HUES6 (cell line): Measurements from ENCODE around the gene SPG11.
"Not testable (repeated sequence)": the region's sequence is repeated elsewhere in the genome, so short reads cannot be mapped to it uniquely, and the experiment has no call there.

Experiments used
- H3K27ac ChIP-seq: 2 replicates; pipeline ENCODE4 v1.7.0; 2013; ENCODE audit warnings: low read depth, mild to moderate bottlenecking, low read length, inconsistent platforms
- H3K27me3 ChIP-seq: 2 replicates; pipeline ENCODE4 v1.6.1; 2013; ENCODE audit warnings: low read length; ENCODE audit not compliant: control insufficient read depth, insufficient read depth
- H3K36me3 ChIP-seq: 2 replicates; pipeline ENCODE4 v1.6.1; 2013; ENCODE audit warnings: low read length; ENCODE audit not compliant: control insufficient read depth, insufficient read depth
- H3K4me1 ChIP-seq: 2 replicates; pipeline ENCODE4 v1.6.1; 2013; ENCODE audit warnings: low read length; ENCODE audit not compliant: control insufficient read depth, insufficient read depth
- H3K4me3 ChIP-seq: 2 replicates; pipeline ENCODE4 v1.5.1; 2013; ENCODE audit warnings: low read depth, low read length
- H3K9ac ChIP-seq: one replicate; pipeline ENCODE4 v1.6.1; 2013; ENCODE audit warnings: mild to moderate bottlenecking, low read length
- H3K9me3 ChIP-seq: 2 replicates; pipeline ENCODE4 v1.6.1; 2013; ENCODE audit warnings: low read depth, low read length; ENCODE audit not compliant: control insufficient read depth, insufficient read depth

SPG11 gene

GRCh38 chr15:44585633-44586032 lies 77.8 kb downstream of the SPG11 start:
- H3K4me1 ChIP-seq = no peaks in the 10 kb centered on the region
- no peaks in the 10 kb centered on the region for H3K27me3 ChIP-seq
- no peaks in the 10 kb centered on the region for H3K9me3 ChIP-seq
- no peak overlapping the region for H3K4me3 ChIP-seq
- H3K36me3 ChIP-seq = peaks cover 82% of the 10 kb centered on the region
- H3K27ac ChIP-seq = no peak overlapping the region
- H3K9ac ChIP-seq = no peak overlapping the region

DNA sequence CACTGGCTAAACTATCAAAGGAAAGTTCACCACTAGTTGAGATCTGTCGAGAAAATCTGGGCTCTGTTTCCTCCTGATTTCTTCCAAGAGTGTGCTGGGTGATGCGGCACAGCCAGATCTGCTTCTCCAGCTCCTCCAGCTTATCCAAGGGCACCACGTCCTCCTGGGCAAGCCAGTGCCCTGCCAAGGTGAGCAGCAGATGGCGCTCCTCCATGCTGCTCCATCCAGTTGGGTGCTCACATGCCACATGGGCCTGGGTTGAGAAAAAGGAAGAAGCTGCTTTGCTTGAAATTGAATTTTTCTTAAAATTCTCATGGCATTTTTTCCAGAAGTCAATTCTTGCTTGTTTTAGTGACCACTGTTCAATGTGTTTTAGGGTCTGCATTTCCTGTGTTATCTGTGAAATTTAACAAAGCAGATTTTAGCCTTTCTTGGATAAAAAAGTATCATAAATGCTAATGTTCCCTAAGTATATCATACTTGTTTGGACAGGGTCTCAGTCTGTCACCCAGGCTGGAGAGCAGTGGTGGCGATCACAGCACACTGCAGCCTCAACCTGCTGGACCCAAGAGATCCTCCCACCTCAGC lies 79.2 kb downstream of the SPG11 start:
- Histone ChIP-seq H3K4me3 (no peak overlapping the region), H3K9ac (no peak overlapping the region), H3K36me3 (peaks cover 78% of the 10 kb centered on the region), H3K4me1 (no peaks in the 10 kb centered on the region), H3K27me3 (no peaks in the 10 kb centered on the region), H3K27ac (no peak overlapping the region), H3K9me3 (no peaks in the 10 kb centered on the region)

GRCh38 chr15:44580105-44580504 lies 83.4 kb downstream of the SPG11 start:
- Histone ChIP-seq H3K36me3 (peaks cover 44% of the 10 kb centered on the region), H3K4me3 (no peak overlapping the region), H3K4me1 (no peaks in the 10 kb centered on the region), H3K27ac (no peak overlapping the region), H3K9me3 (no peaks in the 10 kb centered on the region), H3K27me3 (no peaks in the 10 kb centered on the region), H3K9ac (no peak overlapping the region)

DNA sequence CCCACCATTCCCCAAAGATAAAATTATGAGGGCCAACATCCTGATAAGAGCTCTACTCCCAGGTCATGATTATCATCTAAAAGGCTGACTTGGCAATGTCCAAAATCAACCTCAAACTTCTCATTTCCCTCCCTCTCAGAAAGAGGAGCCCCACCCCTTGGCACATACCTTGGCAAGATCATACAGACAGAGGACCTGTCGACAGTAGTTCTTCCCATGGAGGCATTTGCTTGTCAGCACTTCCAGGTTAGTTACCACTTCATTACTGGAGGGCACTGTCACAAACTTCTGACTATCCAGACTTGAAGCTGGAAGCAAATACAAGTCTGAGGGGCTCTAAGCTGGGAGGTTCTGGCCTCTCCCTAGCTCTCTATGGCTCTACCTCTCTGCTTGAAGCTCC lies 88.7 kb downstream of the SPG11 start:
- no peaks in the 10 kb centered on the region for H3K27me3 ChIP-seq
- no peaks in the 10 kb centered on the region for H3K9me3 ChIP-seq
- peaks cover 34% of the 10 kb centered on the region for H3K36me3 ChIP-seq
- H3K4me1 ChIP-seq = no peaks in the 10 kb centered on the region
- no peak overlapping the region for H3K4me3 ChIP-seq
- H3K27ac ChIP-seq = no peak overlapping the region
- H3K9ac ChIP-seq = no peak overlapping the region

DNA sequence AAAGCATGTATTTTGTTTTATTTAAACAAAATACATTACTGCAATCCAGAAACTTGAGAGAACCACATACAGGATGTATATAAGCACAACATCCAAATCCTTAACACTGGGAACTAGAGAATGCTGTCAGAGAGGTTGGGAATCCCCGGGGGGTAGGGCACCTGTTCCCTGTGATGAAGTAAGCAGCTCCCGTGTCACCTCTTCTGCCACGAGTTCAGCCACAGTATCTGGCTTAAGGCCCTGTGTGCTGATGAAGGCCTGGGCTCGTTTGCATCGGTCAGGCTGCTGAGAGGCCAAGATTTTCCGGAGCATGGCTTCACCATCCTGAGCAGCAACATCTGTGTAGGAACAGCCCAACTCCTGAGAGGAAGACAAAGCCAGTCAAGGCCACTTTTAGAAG lies 90.1 kb downstream of the SPG11 start:
- Histone ChIP-seq H3K9me3 (no peaks in the 10 kb centered on the region), H3K9ac (no peak overlapping the region), H3K36me3 (peaks cover 41% of the 10 kb centered on the region), H3K4me1 (no peaks in the 10 kb centered on the region), H3K27me3 (no peaks in the 10 kb centered on the region), H3K4me3 (no peak overlapping the region), H3K27ac (no peak overlapping the region)

DNA sequence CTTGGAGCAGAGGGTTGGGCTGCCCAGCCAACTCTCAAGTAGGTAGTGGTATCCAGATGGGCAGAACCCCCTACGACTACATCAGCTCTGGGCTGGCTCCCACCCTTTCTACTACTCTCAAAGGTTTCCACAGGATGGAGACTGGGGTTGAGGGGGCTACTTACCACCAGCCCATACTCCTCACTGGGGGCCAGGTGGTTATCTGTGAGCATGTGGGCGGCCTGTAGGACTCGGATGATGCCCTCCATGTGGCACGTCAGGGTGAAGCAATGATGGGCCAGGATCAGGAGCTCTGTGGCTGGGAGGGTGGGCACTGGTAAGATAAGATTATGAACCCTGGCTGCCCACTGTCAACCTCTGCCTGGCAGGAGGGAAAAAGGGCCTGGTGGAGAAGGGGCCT lies 93.1 kb downstream of the SPG11 start:
- Histone ChIP-seq H3K9me3 (peaks cover 5% of the 10 kb centered on the region), H3K27me3 (no peaks in the 10 kb centered on the region), H3K4me1 (no peaks in the 10 kb centered on the region), H3K9ac (no peak overlapping the region), H3K36me3 (peaks cover 66% of the 10 kb centered on the region), H3K27ac (no peak overlapping the region), H3K4me3 (no peak overlapping the region)

DNA sequence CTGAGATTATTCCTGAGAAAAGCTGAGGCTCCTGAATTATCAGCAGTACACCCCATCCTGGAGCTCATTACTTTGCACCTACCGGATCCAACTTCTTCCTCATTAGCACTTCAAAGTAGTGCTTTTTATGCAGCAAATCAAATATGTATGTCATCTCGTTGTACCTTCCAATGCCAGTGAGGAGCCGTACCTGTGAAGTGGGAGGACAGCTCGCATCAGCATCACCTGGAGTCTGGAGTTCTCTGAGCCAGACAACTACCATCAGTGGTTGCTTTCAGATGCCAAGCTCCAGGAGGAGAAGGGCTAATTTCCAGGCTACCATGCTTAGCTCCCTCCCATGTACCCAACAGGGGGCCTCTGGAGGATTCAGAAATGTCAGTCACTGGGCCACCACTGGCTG lies 94.1 kb downstream of the SPG11 start:
- Histone ChIP-seq H3K27me3 (no peaks in the 10 kb centered on the region), H3K9ac (no peak overlapping the region), H3K36me3 (peaks cover 70% of the 10 kb centered on the region), H3K4me1 (no peaks in the 10 kb centered on the region), H3K4me3 (no peak overlapping the region), H3K27ac (no peak overlapping the region), H3K9me3 (peaks cover 16% of the 10 kb centered on the region)

- H3K27ac ChIP-seq = no peak overlapping the region
Observed at GRCh38 chr15:44568338-44568737, 95.1 kb downstream of the SPG11 start.

GRCh38 chr15:44566155-44566540 lies 97.3 kb downstream of the SPG11 start:
- H3K4me1 ChIP-seq = no peaks in the 10 kb centered on the region
- H3K9ac ChIP-seq = no peak overlapping the region
- H3K4me3 ChIP-seq = no peak overlapping the region
- H3K27ac ChIP-seq = no peak overlapping the region
- H3K27me3 ChIP-seq = no peaks in the 10 kb centered on the region
- peaks cover 88% of the 10 kb centered on the region for H3K36me3 ChIP-seq
- H3K9me3 ChIP-seq = peaks cover 23% of the 10 kb centered on the region

More at GRCh38 chr15:44568338-44568737, 95.1 kb downstream of the SPG11 start:
- Histone ChIP-seq H3K4me3 (no peak overlapping the region), H3K9ac (no peak overlapping the region), H3K9me3 (peaks cover 20% of the 10 kb centered on the region), H3K36me3 (peaks cover 74% of the 10 kb centered on the region), H3K4me1 (no peaks in the 10 kb centered on the region), H3K27me3 (no peaks in the 10 kb centered on the region)

DNA sequence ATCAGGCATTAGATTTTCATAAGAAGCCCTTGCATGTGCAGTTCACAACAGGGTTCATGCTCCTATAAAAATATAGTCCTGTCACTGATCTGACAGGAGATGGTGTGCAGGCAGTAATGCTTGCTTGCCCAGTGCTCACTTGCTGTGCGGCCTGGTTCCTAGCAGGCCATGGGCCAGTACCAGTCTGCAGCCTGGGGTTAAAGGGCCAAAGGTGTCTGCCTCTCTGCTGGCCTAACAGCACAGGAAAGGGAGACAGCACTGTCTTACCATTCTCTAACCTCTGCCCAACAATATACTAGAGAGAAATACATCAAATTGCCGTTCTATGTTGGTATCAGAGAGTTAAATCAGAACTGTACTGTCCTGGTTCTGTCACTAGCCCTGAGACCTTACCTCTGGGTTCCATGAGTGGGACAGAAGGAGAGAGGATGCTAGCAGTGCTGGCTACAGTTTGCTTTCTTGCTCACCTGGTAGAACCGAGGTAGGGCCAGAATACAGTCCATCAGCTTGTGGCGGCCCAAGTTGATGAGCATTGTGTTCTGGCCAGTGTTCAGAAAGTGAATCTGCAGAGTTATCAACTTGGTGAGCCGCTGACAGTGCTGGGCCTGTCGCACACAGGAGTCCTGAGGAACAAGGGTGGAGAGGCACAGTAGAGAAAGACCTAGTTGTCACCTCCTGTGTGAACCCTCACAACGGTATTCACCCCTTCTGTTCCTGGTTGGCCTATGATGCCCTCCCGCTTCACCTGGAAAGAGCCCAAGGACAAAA lies 97.9 kb downstream of the SPG11 start:
- no peaks in the 10 kb centered on the region for H3K27me3 ChIP-seq
- H3K27ac ChIP-seq = no peak overlapping the region
- peaks cover 88% of the 10 kb centered on the region for H3K36me3 ChIP-seq
- no peak overlapping the region for H3K4me3 ChIP-seq
- no peaks in the 10 kb centered on the region for H3K4me1 ChIP-seq
- no peak overlapping the region for H3K9ac ChIP-seq
- peaks cover 23% of the 10 kb centered on the region for H3K9me3 ChIP-seq

DNA sequence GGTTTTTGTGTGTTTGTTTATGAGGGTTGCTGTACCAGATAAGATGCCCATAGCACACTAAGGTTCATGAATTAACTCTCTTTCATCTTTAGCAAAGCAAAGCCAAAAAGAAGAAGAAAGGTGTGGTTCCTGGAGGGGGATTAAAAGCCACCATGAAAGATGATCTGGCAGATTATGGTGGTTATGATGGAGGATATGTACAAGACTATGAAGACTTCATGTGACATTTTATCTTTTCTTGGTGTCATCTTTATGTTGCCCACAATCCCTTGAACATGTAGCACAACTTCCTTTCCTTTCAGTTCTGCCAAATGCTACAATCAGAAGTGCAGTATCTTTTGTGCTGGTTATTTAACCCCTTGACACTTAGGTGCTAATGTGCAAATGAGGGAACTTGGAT lies 102.5 kb downstream of the SPG11 start:
- Histone ChIP-seq H3K9me3 (peaks cover 23% of the 10 kb centered on the region), H3K36me3 (peaks cover 97% of the 10 kb centered on the region)
- H3K4me1 ChIP-seq, H3K27me3 ChIP-seq, H3K4me3 ChIP-seq, H3K27ac ChIP-seq, H3K9ac ChIP-seq: not testable (repeated sequence)
